Endodermal cell (in vitro differentiated cells): Measurements from ENCODE around the gene ALDH6A1. TPM values are rescaled to one million over a fixed set of nuclear protein-coding genes. Genes with fewer than 3 reads are reported as not detected.

Source experiments
- DNase-seq: peaks from one replicate; pipeline ENCODE4 v3.0.0-alpha.2; 2017
- H3K27ac ChIP-seq: 2 replicates; pipeline ENCODE4 v1.5.1; 2013; ENCODE audit warnings: mild to moderate bottlenecking, low read depth, low read length, moderate library complexity
- H3K27me3 ChIP-seq: 2 replicates; pipeline ENCODE4 v1.6.1; 2013; ENCODE audit warnings: mild to moderate bottlenecking, low read length, moderate library complexity; ENCODE audit not compliant: insufficient read depth, control insufficient read depth, poor library complexity, severe bottlenecking
- H3K36me3 ChIP-seq: 2 replicates; pipeline ENCODE4 v1.7.0; 2013; ENCODE audit warnings: mild to moderate bottlenecking, low read length, moderate library complexity; ENCODE audit not compliant: control insufficient read depth, insufficient read depth
- H3K4me1 ChIP-seq: one replicate; pipeline ENCODE4 v1.7.0; 2013; ENCODE audit warnings: low read length; ENCODE audit not compliant: control insufficient read depth, insufficient read depth
- H3K4me3 ChIP-seq: 2 replicates; pipeline ENCODE4 v1.5.1; 2013; ENCODE audit warnings: mild to moderate bottlenecking, low read length, moderate library complexity
- H3K9ac ChIP-seq: 2 replicates; pipeline ENCODE4 v1.6.1; 2013; ENCODE audit warnings: mild to moderate bottlenecking, low read length, moderate library complexity; ENCODE audit not compliant: poor library complexity, severe bottlenecking; ENCODE audit errors: extremely low read depth
- H3K9me3 ChIP-seq: 2 replicates; pipeline ENCODE4 v1.6.1; 2013; ENCODE audit warnings: mild to moderate bottlenecking, low read length, moderate library complexity; ENCODE audit not compliant: control insufficient read depth
- H3K27ac Mint-ChIP-seq: 2 replicates; pipeline ENCODE4 v1.8.0; 2020; ENCODE audit warnings: mixed read lengths
- H3K27me3 Mint-ChIP-seq: 2 replicates; pipeline ENCODE4 v1.8.0; 2021; ENCODE audit warnings: mild to moderate bottlenecking, mixed read lengths; ENCODE audit not compliant: insufficient read depth
- H3K36me3 Mint-ChIP-seq: 2 replicates; pipeline ENCODE4 v1.8.0; 2020; ENCODE audit warnings: low read depth, mixed read lengths
- H3K4me1 Mint-ChIP-seq: 2 replicates; pipeline ENCODE4 v1.8.0; 2020; ENCODE audit warnings: mixed read lengths
- H3K4me3 Mint-ChIP-seq: 2 replicates; pipeline ENCODE4 v1.8.0; 2020; ENCODE audit warnings: mild to moderate bottlenecking, moderate library complexity, mixed read lengths
- H3K9me3 Mint-ChIP-seq: 2 replicates; pipeline ENCODE4 v1.8.0; 2020; ENCODE audit warnings: mild to moderate bottlenecking, mixed read lengths
- CTCF ChIP-seq: fragments of 200-600 bp; sonication (generic); conservative IDR thresholded peaks from 2 replicates; pipeline ENCODE4 v1.5.0; 2021; ENCODE audit warnings: antibody characterized with exemption, mild to moderate bottlenecking
- WGBS, 2 experiments: methylation state at CpG; one replicate each; pipeline versions ENCODE4 v1.1.5 to v1.1.7; 2013; ENCODE audit warnings: missing lambda C conversion rate in 2 of 2, mixed read lengths in 1 of 2; ENCODE audit not compliant: insufficient coverage in 1 of 2, insufficient read length in 1 of 2; 5-methylcytosine and 5-hydroxymethylcytosine counted together
- total RNA-seq, 2 donors: library from RNA; stranded (reverse); fragmentation: NEBNext Ultra II Directional in 1 of 2; extraction: Animal tissue kit (Norgen Biotek cat#: 25700) in 1 of 2; gene quantifications; 2 replicates in 1 of 2; 3 replicates in 1 of 2; pipeline ENCODE4 v1.2.1, GENCODE V29; 2021

The ALDH6A1 gene
- total RNA-seq, 2 donors from 2014 or later, result 62.0 to 66.2 TPM

GRCh38 chr14:74049876-74050495 is 34.3 kb downstream of the ALDH6A1 start:
- Mint-ChIP-seq H3K27ac (no peak overlapping the region), H3K4me3 (no peak overlapping the region), H3K9me3 (no peaks in the 10 kb centered on the region), H3K36me3 (peaks cover 4% of the 10 kb centered on the region), H3K4me1 (peaks cover 2% of the 10 kb centered on the region), H3K27me3 (no peaks in the 10 kb centered on the region)
- H3K9me3 ChIP-seq, result no peaks in the 10 kb centered on the region
- H3K4me1 ChIP-seq, result no peaks in the 10 kb centered on the region
- 91 to 98% methylated on average over 1 to 3 of the region's 3 CpGs for WGBS, 2 experiments
- no peaks in the 10 kb centered on the region for H3K27me3 ChIP-seq
- DNase-seq, result no peak
- H3K4me3 ChIP-seq, result no peak overlapping the region
- H3K9ac ChIP-seq, result no peak overlapping the region
- H3K36me3 ChIP-seq, result no peaks in the 10 kb centered on the region
- H3K27ac ChIP-seq, result no peak overlapping the region
- TF ChIP-seq CTCF, result no peak

GRCh38 chr14:74048281-74048680 is 36.0 kb downstream of the ALDH6A1 start:
- DNase-seq, result peak; percentile 72
- Mint-ChIP-seq H3K9me3 (no peaks in the 10 kb centered on the region), H3K4me3 (no peak overlapping the region), H3K36me3 (no peaks in the 10 kb centered on the region), H3K27me3 (no peaks in the 10 kb centered on the region), H3K4me1 (peaks cover 2% of the 10 kb centered on the region), H3K27ac (no peak overlapping the region)
- peak; percentile 65 for TF ChIP-seq CTCF
- H3K36me3 ChIP-seq, result no peaks in the 10 kb centered on the region
- H3K27ac ChIP-seq, result no peak overlapping the region
- H3K4me3 ChIP-seq, result no peak overlapping the region
- 33 to 60% methylated on average over 1 to 2 of the region's 3 CpGs for WGBS, 2 experiments
- no peaks in the 10 kb centered on the region for H3K4me1 ChIP-seq
- H3K9me3 ChIP-seq, result no peaks in the 10 kb centered on the region
- H3K27me3 ChIP-seq, result no peaks in the 10 kb centered on the region
- H3K9ac ChIP-seq, result no peak overlapping the region

GRCh38 chr14:74045522-74045921 is 38.7 kb downstream of the ALDH6A1 start:
- no peak overlapping the region for H3K4me3 ChIP-seq
- H3K4me3 Mint-ChIP-seq, result no peak overlapping the region
- no peak overlapping the region for H3K27ac Mint-ChIP-seq
- H3K9me3 Mint-ChIP-seq, result no peaks in the 10 kb centered on the region
- H3K27me3 Mint-ChIP-seq, result no peaks in the 10 kb centered on the region
- no peak overlapping the region for H3K27ac ChIP-seq
- no peaks in the 10 kb centered on the region for H3K36me3 Mint-ChIP-seq
- H3K4me1 Mint-ChIP-seq, result peaks cover 2% of the 10 kb centered on the region
- H3K4me1 ChIP-seq, result no peaks in the 10 kb centered on the region
- no peak for DNase-seq
- no peak overlapping the region for H3K9ac ChIP-seq
- H3K9me3 ChIP-seq, result no peaks in the 10 kb centered on the region
- H3K36me3 ChIP-seq, result no peaks in the 10 kb centered on the region
- 96% methylated on average over 4 of the region's 4 CpGs; no CpG with 5 or more reads in 1 of the 2 experiments for WGBS, 2 experiments
- no peaks in the 10 kb centered on the region for H3K27me3 ChIP-seq
- TF ChIP-seq CTCF, result no peak
